GM12878 (cell line): Measurements from ENCODE around the gene MS4A7.

Experiments
- BCLAF1 ChIP-seq: fragments of 450-650 bp; IDR thresholded peaks from 2 replicates; pipeline ENCODE4 v1.6.1; 2017; ENCODE audit warnings: antibody characterized with exemption, mild to moderate bottlenecking, moderate library complexity
- CTCF ChIP-seq, 3 experiments: IDR thresholded peaks in 2 of 3; conservative IDR thresholded peaks in 1 of 3; 2 replicates each; pipeline ENCODE4 v1.5.1; 2011; ENCODE audit warnings: low read depth in 3 of 3, low read length in 3 of 3, mild to moderate bottlenecking in 3 of 3, control low read depth in 2 of 3, moderate library complexity in 2 of 3, inconsistent platforms in 1 of 3, mixed read lengths in 1 of 3; ENCODE audit not compliant: control insufficient read depth in 2 of 3, insufficient read depth in 1 of 3; ENCODE audit errors: extremely low read depth in 1 of 3
- MAX ChIP-seq: IDR thresholded peaks from 2 replicates; pipeline ENCODE4 v1.6.1; 2012; ENCODE audit warnings: low read depth, low read length, improper control_type of control experiment
- NR2C1 ChIP-seq: fragments of 450-650 bp; IDR thresholded peaks from 2 replicates; pipeline ENCODE4 v1.6.1; 2017; ENCODE audit warnings: antibody characterized with exemption, mild to moderate bottlenecking, moderate library complexity
- NRF1 ChIP-seq: conservative IDR thresholded peaks from 2 replicates; pipeline ENCODE4 v1.6.1; 2011; ENCODE audit warnings: mild to moderate bottlenecking, low read depth, low read length, improper control_type of control experiment
- POLR2AphosphoS2 ChIP-seq: IDR thresholded peaks from 2 replicates; pipeline ENCODE4 v1.6.1; 2011; ENCODE audit warnings: low read depth, mild to moderate bottlenecking, low read length, improper control_type of control experiment, moderate library complexity
- POLR2AphosphoS5 ChIP-seq: IDR thresholded peaks from 2 replicates; pipeline ENCODE4 v1.6.1; 2011; ENCODE audit warnings: mild to moderate bottlenecking, low read length, inconsistent platforms
- SIN3A ChIP-seq: IDR thresholded peaks from 2 replicates; pipeline ENCODE4 v1.6.1; 2012; ENCODE audit warnings: low read depth, low read length, improper control_type of control experiment
- YY1 ChIP-seq: IDR thresholded peaks from 2 replicates; pipeline ENCODE4 v1.6.1; 2011; ENCODE audit warnings: low read depth, mild to moderate bottlenecking, low read length

- TF ChIP-seq CTCF (IDR thresholded peaks at IDR 0.05 in 2 of 3, conservative IDR thresholded peaks at IDR 0.05 in 1 of 3; ENCODE audit: control insufficient read depth in 2 of 3, extremely low read depth in 1 of 3, insufficient read depth in 1 of 3, low read depth in 3 of 3, low read length in 3 of 3) (no peak), SIN3A (no peak), YY1 (no peak), NR2C1 (no peak), POLR2AphosphoS2 (no peak), NRF1 (no peak), MAX (no peak), POLR2AphosphoS5 (no peak), BCLAF1 (no peak)
Observed at GRCh38 chr11:60338053-60338452, 40.3 kb upstream of the MS4A7 start.
